NCI-H1930 (cell line): ENCODE data around the gene C14orf119.

ENCODE experiments used
- DNase-seq, 2 experiments: peaks; one replicate each; lab custom pipeline; 2025; lab: John Stamatoyannopoulos, UW

Gene C14orf119

GRCh38 chr14:23095196-23096108 lies at the start of gene C14orf119:
Gene C14orf119, plus strand, starts transcription at chr14:23095505. Its CDS starts 2,154 bp downstream, at chr14:23097659.
- DNase-seq = no peak

- DNase-seq = no peak
Measured at GRCh38 chr14:23047034-23047634, 48.2 kb upstream of the C14orf119 start.

- no peak for DNase-seq
Measured at GRCh38 chr14:23047751-23048693, 47.3 kb upstream of the C14orf119 start.

- no peak for DNase-seq
Measured at GRCh38 chr14:23049011-23049410, 46.3 kb upstream of the C14orf119 start.

- no peak for DNase-seq
Measured at GRCh38 chr14:23051141-23052057, 43.9 kb upstream of the C14orf119 start.

- DNase-seq = no peak
Measured at GRCh38 chr14:23052182-23052623, 43.1 kb upstream of the C14orf119 start.

- DNase-seq = no peak
Measured at GRCh38 chr14:23052671-23053070, 42.6 kb upstream of the C14orf119 start.

- DNase-seq = no peak
Measured at GRCh38 chr14:23053426-23053825, 41.9 kb upstream of the C14orf119 start.

GRCh38 chr14:23054000-23054811 lies 41.1 kb upstream of the C14orf119 start:
- no peak for DNase-seq

- no peak for DNase-seq
Measured at GRCh38 chr14:23055147-23055550, 40.2 kb upstream of the C14orf119 start.

GRCh38 chr14:23055621-23056144 lies 39.6 kb upstream of the C14orf119 start:
- DNase-seq = no peak

- DNase-seq = no peak
Measured at GRCh38 chr14:23056145-23056955, 39.0 kb upstream of the C14orf119 start.

GRCh38 chr14:23056956-23057756 lies 38.1 kb upstream of the C14orf119 start, which contains the start of gene CDH24:
Gene CDH24, minus strand, starts transcription at chr14:23057520. Its CDS starts 1,787 bp downstream, at chr14:23055733.
- DNase-seq = no peak

GRCh38 chr14:23057757-23058653 lies 37.3 kb upstream of the C14orf119 start:
- no peak for DNase-seq

GRCh38 chr14:23058654-23059504 lies 36.4 kb upstream of the C14orf119 start:
- no peak for DNase-seq
